GM18858 (cell line): ENCODE results near the gene SERPINB8.

Experiments used
- ATAC-seq: cut with Tn5 transposase; IDR thresholded peaks from one replicate; pipeline ENCODE4 v1.9.1; 2021; ENCODE audit not compliant: unreplicated experiment

The SERPINB8 gene

GRCh38 chr18:64009305-64009704 lies 39.4 kb downstream of the SERPINB8 start:
- no peak for ATAC-seq

GRCh38 chr18:64011513-64011912 lies 41.6 kb downstream of the SERPINB8 start:
- no peak for ATAC-seq

- peak; percentile 57 for ATAC-seq
These were observed 48.0 kb downstream of the SERPINB8 start for GRCh38 chr18:64017870-64018269.

GRCh38 chr18:64019922-64020756 lies 50.3 kb downstream of the SERPINB8 start:
- ATAC-seq: no peak

- ATAC-seq: no peak
These were observed 56.5 kb downstream of the SERPINB8 start for GRCh38 chr18:64026350-64026749.

- ATAC-seq: peak; percentile 91
These were observed 58.2 kb downstream of the SERPINB8 start for GRCh38 chr18:64027931-64028695.

- no peak for ATAC-seq
These were observed 59.2 kb downstream of the SERPINB8 start for GRCh38 chr18:64029096-64029495.

- no peak for ATAC-seq
These were observed 61.5 kb downstream of the SERPINB8 start for GRCh38 chr18:64031411-64031810.

- no peak for ATAC-seq
These were observed 62.4 kb downstream of the SERPINB8 start for GRCh38 chr18:64032312-64032711.

GRCh38 chr18:64037812-64038414 lies 68.0 kb downstream of the SERPINB8 start:
- peak; percentile 68 for ATAC-seq
